HG02759 (cell line): ENCODE measurements around the gene PCLO.
"Not testable (repeated sequence)": the region's sequence is repeated elsewhere in the genome, so short reads cannot be mapped to it uniquely, and the experiment has no call there.

ENCODE experiments used
- ATAC-seq: cut with Tn5 transposase; IDR thresholded peaks from one replicate; pipeline ENCODE4 v1.9.1; 2021; ENCODE audit warnings: mild to moderate bottlenecking, moderate library complexity; ENCODE audit not compliant: unreplicated experiment

The PCLO gene

DNA sequence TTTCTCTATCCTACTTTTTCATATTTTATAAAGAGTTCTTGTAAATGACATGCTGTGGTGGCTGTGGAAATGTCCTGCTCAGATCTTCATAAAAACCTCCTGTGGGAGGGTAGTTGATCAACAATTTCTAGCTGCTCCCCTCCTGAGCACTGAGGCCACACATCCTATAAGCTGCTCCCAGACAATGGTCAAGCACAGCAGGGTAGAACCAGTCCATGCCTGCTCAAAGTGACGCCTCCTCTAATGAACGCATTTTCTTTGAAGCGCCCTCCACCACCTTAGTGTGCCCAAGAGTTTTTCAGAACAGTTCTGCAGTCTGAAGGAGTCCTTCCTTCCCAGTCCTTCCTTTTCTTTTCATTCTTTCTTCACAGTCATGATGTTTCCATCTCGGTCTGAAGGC lies 420.5 kb downstream of the PCLO start:
- no peak for ATAC-seq

GRCh38 chr7:82741493-82741892 lies 421.2 kb downstream of the PCLO start:
- ATAC-seq = no peak

DNA sequence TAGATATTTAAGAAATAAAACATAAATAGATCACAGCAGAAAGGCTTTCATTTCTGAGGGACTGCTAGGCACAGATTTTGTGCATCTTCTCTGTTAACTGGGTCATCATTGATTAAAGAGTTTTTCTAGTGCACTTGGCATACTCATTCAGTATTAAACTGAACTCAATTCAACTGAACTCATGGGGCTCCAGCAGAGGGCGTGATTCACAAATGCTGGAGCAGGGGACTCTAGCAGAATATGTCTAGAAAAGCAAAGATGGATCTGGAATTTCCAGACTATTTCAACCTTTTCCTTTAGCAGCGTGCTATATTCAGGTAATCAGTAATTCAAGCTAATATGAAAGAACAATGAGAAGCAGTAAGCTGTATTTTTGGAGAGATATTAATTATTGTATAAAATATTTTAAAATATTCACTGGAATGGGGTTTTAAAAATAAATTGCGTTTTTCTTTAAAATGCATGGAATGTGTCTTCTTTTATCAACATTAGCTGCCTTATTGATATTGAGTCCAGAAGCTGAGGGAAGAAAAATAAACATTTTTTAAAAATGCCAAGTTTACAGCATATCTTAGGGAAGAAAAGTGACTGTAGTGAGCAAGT lies 422.3 kb downstream of the PCLO start:
- ATAC-seq = no peak

GRCh38 chr7:82736633-82737032 lies 426.1 kb downstream of the PCLO start:
- ATAC-seq = no peak

DNA sequence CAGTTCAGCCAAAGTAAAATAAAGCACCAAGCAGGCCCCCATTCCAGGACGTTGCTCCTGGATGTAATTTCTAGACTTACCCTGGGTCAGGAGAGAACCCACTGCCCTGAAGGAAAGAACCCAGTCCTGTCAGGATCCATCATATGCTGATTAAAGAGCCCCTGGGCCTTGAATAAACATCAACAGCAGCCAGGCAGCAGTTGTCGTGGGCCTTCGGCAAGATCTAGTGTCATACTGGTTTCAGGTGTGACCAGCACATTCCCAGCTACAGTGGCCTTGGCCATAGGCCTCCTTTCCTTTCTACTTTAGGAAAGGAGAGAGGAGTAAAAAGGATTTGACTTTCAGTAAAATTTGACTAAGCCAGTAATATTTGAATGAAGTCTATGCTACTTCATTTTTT lies 430.0 kb downstream of the PCLO start:
- ATAC-seq = no peak

DNA sequence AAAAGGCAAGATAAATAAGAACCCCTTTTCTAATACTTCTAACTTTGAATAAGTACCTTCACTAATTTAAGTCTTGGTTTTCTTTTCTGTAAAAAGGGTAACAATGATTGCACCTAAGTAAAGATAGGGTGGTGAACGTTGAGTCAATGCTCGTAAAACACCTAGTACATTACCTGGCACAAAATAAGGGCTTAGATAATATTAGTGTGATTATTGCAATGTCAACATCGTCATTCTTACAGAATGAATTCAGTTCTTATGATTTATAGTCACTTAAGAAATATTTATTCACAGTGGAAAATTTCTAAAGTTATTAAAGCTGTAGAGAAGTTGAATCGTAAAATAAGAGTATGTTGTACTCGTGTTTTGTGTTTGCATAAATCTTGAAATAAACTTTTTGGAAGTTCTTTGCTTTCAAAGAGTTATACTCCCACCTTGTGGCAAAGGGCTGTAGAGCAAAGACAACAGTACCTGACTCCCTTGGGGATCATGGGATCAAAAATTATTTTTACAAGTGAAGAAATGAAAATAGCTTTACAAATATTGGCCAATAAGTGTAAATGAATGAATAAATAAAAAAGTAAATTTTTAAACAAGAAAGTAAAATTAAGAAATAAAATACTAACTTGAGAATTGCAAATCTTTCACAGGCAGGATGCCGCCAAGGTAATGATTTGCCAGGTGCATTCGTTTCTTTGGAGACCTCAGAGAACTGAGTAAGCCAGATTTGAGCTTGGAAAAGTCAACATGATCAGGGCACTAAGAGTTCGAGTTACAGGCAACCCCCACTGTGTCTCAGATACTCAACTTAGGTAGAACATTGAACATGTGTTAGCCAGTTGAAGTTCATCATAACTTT lies 433.3 kb downstream of the PCLO start:
- ATAC-seq = no peak

DNA sequence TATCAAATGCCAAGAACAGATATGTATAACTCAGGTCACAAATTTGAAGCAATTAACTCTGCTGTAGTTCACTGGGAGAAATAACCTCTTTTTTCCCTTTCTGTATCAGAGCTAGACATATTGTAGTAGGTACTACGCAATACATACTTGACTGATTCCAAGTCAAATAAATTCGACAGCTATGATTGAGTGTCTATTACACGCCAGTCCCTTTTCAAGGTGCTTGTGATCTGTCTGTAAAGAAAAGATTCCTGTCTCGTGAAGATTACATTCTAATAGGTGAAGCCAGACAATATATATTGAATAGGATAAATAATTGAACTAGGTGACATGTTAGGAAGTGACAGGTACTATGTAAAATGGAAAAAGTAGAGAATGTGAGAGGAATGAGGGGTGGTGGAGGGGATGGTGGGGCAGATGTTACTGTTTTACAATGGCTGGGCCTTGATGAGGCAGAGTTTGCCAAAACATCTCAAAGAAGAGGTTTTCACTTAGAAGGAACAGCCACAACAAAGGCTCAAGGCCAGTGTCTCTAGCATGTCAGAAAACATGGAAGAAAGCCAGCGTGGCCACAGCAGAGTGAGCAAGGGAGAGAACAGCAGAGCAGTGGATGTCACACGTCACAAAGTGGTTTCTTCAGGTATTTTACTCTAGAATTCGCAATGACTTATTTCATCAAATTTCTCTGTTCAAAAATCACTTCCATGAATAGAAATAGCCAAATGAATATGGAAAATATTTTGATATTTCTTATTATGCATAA lies 436.5 kb downstream of the PCLO start:
- no peak for ATAC-seq

DNA sequence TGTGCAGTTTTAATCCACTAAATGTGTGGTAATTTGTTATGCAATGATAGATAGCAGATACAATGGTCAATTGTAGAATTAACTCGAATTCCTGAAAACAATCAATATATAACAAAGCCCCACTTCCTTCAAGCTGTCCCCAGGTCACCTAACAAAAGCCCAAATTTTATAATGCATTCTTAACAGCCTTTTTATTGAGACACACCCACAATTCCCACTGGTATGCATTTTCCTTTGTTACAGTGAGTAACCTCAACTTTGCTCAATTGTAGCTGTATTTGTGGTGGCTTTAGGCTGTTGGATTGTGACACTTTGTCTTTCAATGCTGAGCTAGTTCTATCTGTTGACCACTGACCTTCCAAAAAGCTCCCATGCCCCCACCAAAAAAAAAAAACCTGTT lies 439.3 kb downstream of the PCLO start:
- ATAC-seq = no peak

DNA sequence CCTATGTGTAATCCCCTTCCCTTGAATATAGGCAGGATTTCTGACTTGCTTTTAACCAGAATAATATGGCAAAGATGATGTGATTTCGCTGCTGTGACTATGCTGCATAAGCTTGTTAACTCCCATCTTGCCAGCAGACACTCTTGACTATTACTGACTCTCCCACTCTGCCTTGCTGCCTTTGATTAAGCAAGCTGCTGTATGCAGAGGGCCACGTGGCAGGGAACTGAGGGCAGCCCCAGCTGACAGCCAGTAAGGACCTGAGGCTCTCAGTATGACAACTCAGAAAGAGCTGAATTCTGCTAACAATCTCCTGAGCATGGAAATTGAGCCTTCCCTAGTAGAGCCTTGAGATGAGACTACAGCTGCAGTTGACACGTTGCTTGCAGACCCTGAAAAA lies 439.7 kb downstream of the PCLO start:
- no peak for ATAC-seq

- ATAC-seq = no peak
Observed at GRCh38 chr7:82715344-82715743, 447.3 kb downstream of the PCLO start.

GRCh38 chr7:82714883-82715282 lies 447.8 kb downstream of the PCLO start:
- no peak for ATAC-seq

- ATAC-seq = no peak
Observed at GRCh38 chr7:82713506-82713905, 449.2 kb downstream of the PCLO start.

DNA sequence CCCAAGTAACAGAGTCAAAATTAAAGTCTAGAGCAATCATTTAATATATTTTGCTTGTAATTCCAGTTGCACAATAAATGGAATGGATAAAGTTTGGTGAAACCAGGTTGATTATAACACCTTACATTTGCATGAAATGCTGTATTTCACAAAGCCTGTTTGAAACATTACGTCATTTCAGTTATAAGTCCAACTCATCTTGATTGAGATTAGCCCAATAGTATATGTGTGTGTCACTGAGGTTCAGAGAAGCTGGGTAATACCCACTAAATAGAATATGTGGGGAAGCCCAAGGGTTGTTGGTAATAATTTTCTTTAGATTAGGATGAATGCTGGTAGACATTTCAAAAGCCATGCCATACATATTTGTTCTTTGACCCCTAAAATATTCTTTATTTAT lies 456.3 kb downstream of the PCLO start:
- not testable (repeated sequence) for ATAC-seq

DNA sequence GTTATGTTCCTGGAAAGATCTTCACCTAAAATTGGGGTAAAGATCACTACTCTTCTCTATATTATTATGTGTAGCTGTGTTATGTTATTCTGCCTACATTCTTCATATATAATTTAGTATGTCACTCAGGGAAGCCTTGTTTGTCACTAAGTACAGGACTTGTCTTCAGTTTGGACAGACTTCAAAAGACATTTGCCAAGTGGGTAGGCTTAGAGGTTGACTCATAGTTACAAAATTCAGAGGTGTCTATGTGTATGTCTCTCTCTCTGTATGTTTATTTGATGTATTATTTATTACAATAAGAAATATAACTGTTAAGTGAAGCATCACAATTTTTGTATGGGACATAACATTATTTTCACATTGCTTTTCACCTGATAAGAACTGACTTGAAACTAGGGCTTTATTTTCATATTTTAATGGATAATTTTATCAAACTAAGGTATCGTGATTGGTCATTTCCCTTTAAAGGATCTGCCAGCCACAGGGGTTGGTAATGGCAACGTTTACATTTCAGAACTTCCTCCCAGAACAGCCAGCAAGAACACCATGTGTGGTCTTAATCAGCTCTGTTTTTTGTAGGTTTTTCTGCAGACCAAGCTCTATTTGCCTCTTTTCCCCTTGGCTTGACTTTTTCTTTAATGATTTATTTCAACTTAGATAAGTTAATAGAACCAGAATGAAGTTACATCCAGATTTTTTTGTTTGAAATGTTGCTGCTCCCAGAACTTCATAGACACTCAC lies 457.0 kb downstream of the PCLO start:
- ATAC-seq = no peak

GRCh38 chr7:82704121-82704520 lies 458.6 kb downstream of the PCLO start:
- ATAC-seq = no peak
